GM19452 (cell line): ENCODE measurements around the gene SPOCD1.

Source experiments
- ATAC-seq: cut with Tn5 transposase; IDR thresholded peaks from one replicate; pipeline ENCODE4 v1.9.1; 2021; ENCODE audit not compliant: unreplicated experiment

SPOCD1 gene

GRCh38 chr1:31815752-31816500, at the start of gene SPOCD1:
TSS of gene SPOCD1 (minus strand) at chr1:31816022. CDS start at chr1:31815333, 689 bp downstream.
- ATAC-seq, result no peak

- no peak for ATAC-seq
Observed at GRCh38 chr1:31862071-31862470, 46.2 kb upstream of the SPOCD1 start.

- no peak for ATAC-seq
Observed at GRCh38 chr1:31861346-31861745, 45.5 kb upstream of the SPOCD1 start.

GRCh38 chr1:31860581-31860980, 44.8 kb upstream of the SPOCD1 start:
- ATAC-seq, result no peak

- no peak for ATAC-seq
Observed at GRCh38 chr1:31859719-31860118, 43.9 kb upstream of the SPOCD1 start.

GRCh38 chr1:31859044-31859443, 43.2 kb upstream of the SPOCD1 start:
- no peak for ATAC-seq

- no peak for ATAC-seq
Observed at GRCh38 chr1:31857863-31858262, 42.0 kb upstream of the SPOCD1 start.

- ATAC-seq, result no peak
Observed at GRCh38 chr1:31856140-31856539, 40.3 kb upstream of the SPOCD1 start.

GRCh38 chr1:31855038-31855845, 39.4 kb upstream of the SPOCD1 start:
- no peak for ATAC-seq

- ATAC-seq, result no peak
Observed at GRCh38 chr1:31849653-31850052, 33.8 kb upstream of the SPOCD1 start.

- no peak for ATAC-seq
Observed at GRCh38 chr1:31848381-31848897, 32.6 kb upstream of the SPOCD1 start.

GRCh38 chr1:31846484-31846883, 30.7 kb upstream of the SPOCD1 start:
- ATAC-seq, result no peak

GRCh38 chr1:31843506-31843905, 27.7 kb upstream of the SPOCD1 start:
- no peak for ATAC-seq

- ATAC-seq, result no peak
Observed at GRCh38 chr1:31839662-31840343, 24.0 kb upstream of the SPOCD1 start.

- no peak for ATAC-seq
Observed at GRCh38 chr1:31837451-31838158, 21.8 kb upstream of the SPOCD1 start.

GRCh38 chr1:31836638-31837037, 20.8 kb upstream of the SPOCD1 start:
- ATAC-seq, result no peak

- no peak for ATAC-seq
Observed at GRCh38 chr1:31835415-31835814, 19.6 kb upstream of the SPOCD1 start.

GRCh38 chr1:31834501-31834900, 18.7 kb upstream of the SPOCD1 start:
- ATAC-seq, result no peak

- ATAC-seq, result no peak
Observed at GRCh38 chr1:31831397-31832378, 15.9 kb upstream of the SPOCD1 start.

GRCh38 chr1:31830511-31830910, 14.7 kb upstream of the SPOCD1 start:
- ATAC-seq, result no peak
